ENCODE data around the gene SOBP.
"Not testable (repeated sequence)": the region's sequence is repeated elsewhere in the genome, so short reads cannot be mapped to it uniquely, and the experiment has no call there.

The SOBP gene

GRCh38 chr6:107488875-107489635, 862 bp upstream of the SOBP start:
- no peak for DNase-seq

- DNase-seq = no peak
Observed at GRCh38 chr6:107490566-107491137, 735 bp downstream of the SOBP start.

GRCh38 chr6:107491138-107491609, 1.3 kb downstream of the SOBP start:
- no peak for DNase-seq

- DNase-seq = no peak
Observed at GRCh38 chr6:107491760-107492660, 2.1 kb downstream of the SOBP start.

- DNase-seq = no peak
Observed at GRCh38 chr6:107493158-107494057, 3.5 kb downstream of the SOBP start.

GRCh38 chr6:107495196-107495643, 5.3 kb downstream of the SOBP start:
- no peak for DNase-seq

- no peak for DNase-seq
Observed at GRCh38 chr6:107495971-107496370, 6.1 kb downstream of the SOBP start.

GRCh38 chr6:107496892-107497684, 7.2 kb downstream of the SOBP start:
- no peak for DNase-seq

- DNase-seq = no peak
Observed at GRCh38 chr6:107504270-107505026, 14.5 kb downstream of the SOBP start.

GRCh38 chr6:107506145-107506544, 16.2 kb downstream of the SOBP start:
- no peak for DNase-seq

GRCh38 chr6:107509506-107509905, 19.6 kb downstream of the SOBP start:
- no peak for DNase-seq

GRCh38 chr6:107510108-107510507, 20.2 kb downstream of the SOBP start:
- DNase-seq = no peak

- DNase-seq = no peak
Observed at GRCh38 chr6:107511511-107511993, 21.6 kb downstream of the SOBP start.

GRCh38 chr6:107513214-107513613, 23.3 kb downstream of the SOBP start:
- no peak for DNase-seq

- no peak for DNase-seq
Observed at GRCh38 chr6:107515955-107516354, 26.0 kb downstream of the SOBP start.

GRCh38 chr6:107517274-107517673, 27.4 kb downstream of the SOBP start:
- DNase-seq = no peak

GRCh38 chr6:107519224-107519623, 29.3 kb downstream of the SOBP start:
- not testable (repeated sequence) for DNase-seq

GRCh38 chr6:107520706-107521105, 30.8 kb downstream of the SOBP start:
- DNase-seq = not testable (repeated sequence)

GRCh38 chr6:107523054-107523791, 33.3 kb downstream of the SOBP start:
- no peak for DNase-seq

- DNase-seq = no peak
Observed at GRCh38 chr6:107523794-107524193, 33.9 kb downstream of the SOBP start.

Measured in NCI-H1436 treated with DMSO at 0.1 percent for 48 hours (cell line).